Nephron (organoid): Measurements from ENCODE around the gene LBHD2.
A peak's percentile ranks its signal among the peaks of the same experiment; 100 is the strongest.
"Not testable (repeated sequence)": the region's sequence is repeated elsewhere in the genome, so short reads cannot be mapped to it uniquely, and the experiment has no call there.

ENCODE experiments used
- H3K27ac Mint-ChIP-seq, 3 experiments: 2 replicates each; pipeline ENCODE4 v1.8.0; 2020; ENCODE audit warnings: mixed read lengths in 3 of 3, mild to moderate bottlenecking in 2 of 3, moderate library complexity in 1 of 3
- H3K27me3 Mint-ChIP-seq: 2 replicates; pipeline ENCODE4 v1.8.0; 2021; ENCODE audit warnings: low read depth, mild to moderate bottlenecking, moderate library complexity, mixed read lengths
- H3K36me3 Mint-ChIP-seq: 2 replicates; pipeline ENCODE4 v1.8.0; 2020; ENCODE audit warnings: low read depth, mixed read lengths
- H3K4me1 Mint-ChIP-seq: 2 replicates; pipeline ENCODE4 v1.8.0; 2020; ENCODE audit warnings: mixed read lengths
- H3K4me3 Mint-ChIP-seq, 3 experiments: 2 replicates each; pipeline ENCODE4 v1.8.0; 2020; ENCODE audit warnings: mild to moderate bottlenecking in 3 of 3, mixed read lengths in 3 of 3, moderate library complexity in 2 of 3
- H3K9me3 Mint-ChIP-seq: 2 replicates; pipeline ENCODE4 v1.8.0; 2020; ENCODE audit warnings: mixed read lengths
- TF ChIP-seq, protein P1 (sequence below), 3 experiments: fragments of 200-600 bp; sonication (generic); IDR thresholded peaks; one replicate each; pipeline ENCODE4 v1.5.0; 2021; ENCODE audit warnings: antibody characterized with exemption in 3 of 3; ENCODE audit not compliant: unreplicated experiment in 3 of 3

LBHD2 gene

DNA sequence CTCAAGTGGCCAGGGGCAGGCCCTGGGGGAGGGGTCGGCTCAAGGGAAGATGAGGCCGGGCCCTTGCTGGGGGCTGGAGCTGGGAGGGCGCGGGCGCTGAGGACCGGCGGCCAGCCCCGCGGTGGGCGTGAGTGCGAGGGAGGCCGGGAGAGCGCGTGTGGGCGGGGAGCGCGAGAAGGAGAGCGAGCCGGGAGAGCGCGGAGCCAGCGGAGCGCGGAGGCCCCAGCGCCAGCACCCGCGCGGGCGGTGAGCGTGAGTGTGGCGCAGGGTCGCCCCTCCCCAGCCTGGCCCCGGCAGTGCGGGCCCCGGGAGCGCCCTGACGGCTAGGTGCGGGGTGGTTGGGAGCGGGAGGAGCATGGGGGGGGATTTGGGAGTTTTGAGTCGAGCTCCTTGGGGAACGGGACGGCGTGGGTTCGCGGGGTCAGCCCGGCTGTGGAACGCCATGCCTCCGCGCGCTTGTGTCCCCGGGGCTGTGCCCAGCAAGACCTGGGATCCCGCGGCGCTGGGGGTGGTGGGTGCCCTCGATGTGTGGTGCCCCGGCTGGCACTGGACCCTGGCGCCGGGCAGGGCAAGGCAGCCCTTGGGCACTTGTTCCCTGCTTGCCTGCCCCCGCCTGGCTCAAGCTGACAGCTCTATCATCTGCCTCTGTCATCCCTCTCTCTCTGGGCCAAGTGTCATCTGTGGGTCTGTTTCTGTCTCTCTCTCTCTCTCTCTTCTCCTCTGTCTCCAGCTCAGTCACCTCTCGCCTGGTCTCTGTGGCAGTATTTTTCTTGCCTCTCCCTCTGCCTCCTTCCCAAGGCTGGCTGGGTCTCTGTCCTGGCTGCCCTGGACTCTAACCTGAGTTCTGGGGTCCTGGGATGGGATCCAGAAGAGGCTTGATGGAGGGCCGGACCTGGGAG is at the start of gene LBHD2:
Gene LBHD2, plus strand, starts transcription at position 190 of the 899 bp plus-strand sequence. CDS start 1,803 bp downstream, outside the sequence.
- no peaks in the 10 kb centered on the region for H3K4me1 Mint-ChIP-seq
- H3K27ac Mint-ChIP-seq = no peak within 1 kb of the TSS
- peaks cover 2% of the 10 kb centered on the region for H3K9me3 Mint-ChIP-seq
- no peaks in the 10 kb centered on the region for H3K36me3 Mint-ChIP-seq
- TF ChIP-seq, protein P1, sequence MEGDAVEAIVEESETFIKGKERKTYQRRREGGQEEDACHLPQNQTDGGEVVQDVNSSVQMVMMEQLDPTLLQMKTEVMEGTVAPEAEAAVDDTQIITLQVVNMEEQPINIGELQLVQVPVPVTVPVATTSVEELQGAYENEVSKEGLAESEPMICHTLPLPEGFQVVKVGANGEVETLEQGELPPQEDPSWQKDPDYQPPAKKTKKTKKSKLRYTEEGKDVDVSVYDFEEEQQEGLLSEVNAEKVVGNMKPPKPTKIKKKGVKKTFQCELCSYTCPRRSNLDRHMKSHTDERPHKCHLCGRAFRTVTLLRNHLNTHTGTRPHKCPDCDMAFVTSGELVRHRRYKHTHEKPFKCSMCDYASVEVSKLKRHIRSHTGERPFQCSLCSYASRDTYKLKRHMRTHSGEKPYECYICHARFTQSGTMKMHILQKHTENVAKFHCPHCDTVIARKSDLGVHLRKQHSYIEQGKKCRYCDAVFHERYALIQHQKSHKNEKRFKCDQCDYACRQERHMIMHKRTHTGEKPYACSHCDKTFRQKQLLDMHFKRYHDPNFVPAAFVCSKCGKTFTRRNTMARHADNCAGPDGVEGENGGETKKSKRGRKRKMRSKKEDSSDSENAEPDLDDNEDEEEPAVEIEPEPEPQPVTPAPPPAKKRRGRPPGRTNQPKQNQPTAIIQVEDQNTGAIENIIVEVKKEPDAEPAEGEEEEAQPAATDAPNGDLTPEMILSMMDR (IDR thresholded peaks at IDR 0.05; ENCODE audit: unreplicated experiment in 3 of 3) = no peak
- peak within 1 kb of the TSS; percentile 22 to 48 (median 23) for H3K4me3 Mint-ChIP-seq
- H3K27me3 Mint-ChIP-seq = peaks cover 21% of the 10 kb centered on the region

DNA sequence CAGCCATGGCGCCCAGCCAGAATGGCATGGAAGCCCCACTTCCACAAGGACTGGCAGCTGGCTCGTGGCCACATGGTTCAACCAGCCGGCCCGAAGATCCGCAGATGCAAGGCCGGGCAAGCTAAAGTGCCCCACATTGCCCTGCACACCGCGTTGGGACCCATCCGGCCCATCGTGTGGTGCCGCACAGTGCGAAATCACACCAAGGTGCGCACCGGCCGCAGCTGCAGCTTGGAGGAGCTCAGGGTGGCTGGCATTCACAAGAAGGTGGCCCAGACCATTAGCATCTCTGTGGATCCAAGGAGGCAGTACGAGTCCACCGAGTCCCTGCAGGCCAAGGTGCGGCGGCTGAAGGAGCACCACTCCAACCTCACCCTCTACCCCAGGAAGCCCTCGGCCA is 42.5 kb upstream of the LBHD2 start:
- H3K27me3 Mint-ChIP-seq = no peaks in the 10 kb centered on the region
- no peak overlapping the region for H3K27ac Mint-ChIP-seq
- peaks cover 17% of the 10 kb centered on the region for H3K9me3 Mint-ChIP-seq
- peaks cover 49% of the 10 kb centered on the region for H3K36me3 Mint-ChIP-seq
- no peak overlapping the region for H3K4me3 Mint-ChIP-seq
- TF ChIP-seq, protein P1 (IDR thresholded peaks at IDR 0.05; ENCODE audit: unreplicated experiment in 3 of 3) = no peak
- peaks cover 13% of the 10 kb centered on the region for H3K4me1 Mint-ChIP-seq

DNA sequence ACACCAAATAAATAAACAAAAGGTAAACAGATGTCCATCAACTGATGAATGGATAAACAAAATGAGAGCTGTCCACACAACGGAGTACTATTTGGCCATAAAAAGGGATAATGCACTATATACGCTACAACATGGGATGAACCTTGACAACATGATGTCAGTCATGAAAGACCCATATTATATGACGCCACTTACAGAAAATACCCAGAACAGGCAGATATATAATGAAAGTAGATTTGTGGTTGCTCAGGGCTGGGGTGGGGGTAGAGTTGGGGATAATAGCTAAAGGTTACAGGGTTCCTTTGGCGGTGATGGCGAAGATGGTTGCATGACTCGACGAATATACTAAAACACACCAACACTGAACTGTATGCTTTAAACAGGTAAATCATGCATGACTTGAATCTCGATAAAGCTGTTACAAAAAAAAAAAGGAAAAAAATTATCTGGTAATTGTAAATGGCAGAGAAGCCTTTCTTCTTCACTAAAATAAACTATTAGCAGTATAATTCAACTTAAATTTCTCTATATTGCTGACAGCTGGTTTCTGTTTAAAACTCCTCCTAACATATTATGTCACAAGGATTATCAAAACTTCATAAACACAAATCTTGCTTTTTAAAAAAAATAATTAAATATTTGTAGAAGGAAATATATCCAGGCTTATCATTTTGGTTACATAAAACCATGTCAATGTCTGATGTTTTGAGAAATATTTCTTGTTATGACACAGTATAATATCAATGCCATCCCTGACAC is 40.6 kb upstream of the LBHD2 start:
- H3K27ac Mint-ChIP-seq = no peak overlapping the region
- H3K4me3 Mint-ChIP-seq = no peak overlapping the region
- H3K27me3 Mint-ChIP-seq = no peaks in the 10 kb centered on the region
- TF ChIP-seq, protein P1 (IDR thresholded peaks at IDR 0.05; ENCODE audit: unreplicated experiment in 3 of 3) = no peak
- H3K36me3 Mint-ChIP-seq = peaks cover 52% of the 10 kb centered on the region
- H3K9me3 Mint-ChIP-seq = peaks cover 17% of the 10 kb centered on the region
- peaks cover 14% of the 10 kb centered on the region for H3K4me1 Mint-ChIP-seq

DNA sequence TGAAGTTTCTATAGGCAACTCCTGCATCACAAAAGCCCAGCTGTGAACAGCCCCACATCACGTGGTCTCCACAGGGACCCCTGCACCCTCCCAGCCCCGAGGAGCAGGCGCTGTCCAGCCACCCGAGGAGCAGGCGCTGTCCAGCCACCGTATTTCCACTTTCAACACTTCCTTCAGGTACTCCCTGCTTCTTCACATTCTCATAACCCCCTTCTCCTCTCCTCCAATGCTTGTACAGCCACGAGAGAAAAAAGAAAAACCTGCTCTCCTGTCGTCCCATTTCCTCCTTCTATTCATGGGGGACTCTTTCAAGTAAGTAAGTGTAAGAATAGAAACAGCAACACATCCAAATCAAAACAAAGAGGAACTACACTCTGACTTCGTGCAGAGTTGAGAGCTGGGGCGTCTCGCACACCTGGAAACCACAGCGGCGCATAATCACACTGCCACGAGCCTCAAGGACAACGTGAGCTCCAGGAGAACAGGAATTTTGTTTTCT is 38.6 kb upstream of the LBHD2 start:
- Mint-ChIP-seq H3K27ac (peak overlapping the region in 1 of 3 experiments; percentile 22), H3K4me1 (peaks cover 14% of the 10 kb centered on the region), H3K36me3 (peaks cover 42% of the 10 kb centered on the region), H3K9me3 (peaks cover 9% of the 10 kb centered on the region), H3K27me3 (no peaks in the 10 kb centered on the region), H3K4me3 (no peak overlapping the region)
- TF ChIP-seq, protein P1 (IDR thresholded peaks at IDR 0.05; ENCODE audit: unreplicated experiment in 3 of 3) = no peak

DNA sequence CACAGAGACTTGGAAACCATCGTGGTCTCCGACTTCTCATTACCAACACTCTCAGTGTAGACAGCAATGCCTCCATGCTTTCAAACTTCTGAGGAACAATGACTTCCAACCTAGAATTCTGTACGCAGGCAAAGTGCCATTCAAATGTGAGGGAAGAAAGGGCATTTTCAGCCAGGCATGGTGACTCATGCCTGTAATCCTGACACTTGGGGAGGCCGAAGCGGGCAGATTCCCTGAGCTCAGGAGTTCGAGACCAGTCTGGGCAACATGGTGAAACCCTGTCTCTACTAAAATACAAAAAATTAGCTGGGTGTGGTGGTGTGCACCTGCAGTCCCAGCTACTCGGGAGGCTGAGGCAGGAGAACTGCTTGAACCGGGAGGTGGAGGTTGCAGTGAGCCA is 36.6 kb upstream of the LBHD2 start:
- not testable (repeated sequence) for H3K9me3 Mint-ChIP-seq

DNA sequence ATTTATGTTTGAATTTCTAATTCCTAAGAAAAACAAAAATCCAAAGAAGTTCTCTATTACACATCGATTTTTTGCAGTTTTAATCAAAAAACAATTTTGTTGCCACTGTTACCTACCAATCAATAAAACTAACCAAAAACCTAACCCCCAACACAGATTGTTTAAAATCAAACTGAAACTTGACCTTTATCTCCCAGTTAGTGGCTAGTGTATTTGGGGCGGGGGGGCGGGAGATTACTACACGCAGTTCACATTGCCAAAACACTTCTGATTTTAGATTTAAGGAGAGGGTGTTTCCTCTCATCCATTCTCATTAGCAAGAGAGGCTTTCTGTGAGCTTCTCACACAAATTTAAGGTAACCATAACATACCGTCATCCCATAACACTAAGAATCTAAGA is 33.1 kb upstream of the LBHD2 start:
- H3K9me3 Mint-ChIP-seq = no peaks in the 10 kb centered on the region
- peaks cover 8% of the 10 kb centered on the region for H3K36me3 Mint-ChIP-seq
- no peak overlapping the region for H3K27ac Mint-ChIP-seq
- H3K4me3 Mint-ChIP-seq = no peak overlapping the region
- no peaks in the 10 kb centered on the region for H3K27me3 Mint-ChIP-seq
- H3K4me1 Mint-ChIP-seq = peaks cover 25% of the 10 kb centered on the region
- TF ChIP-seq, protein P1 (IDR thresholded peaks at IDR 0.05; ENCODE audit: unreplicated experiment in 3 of 3) = no peak

More for the DNA sequence above, 36.6 kb upstream of the LBHD2 start:
- peaks cover 23% of the 10 kb centered on the region for H3K36me3 Mint-ChIP-seq
- not testable (repeated sequence) for H3K27me3 Mint-ChIP-seq, H3K4me3 Mint-ChIP-seq, H3K27ac Mint-ChIP-seq
- peaks cover 14% of the 10 kb centered on the region for H3K4me1 Mint-ChIP-seq
